Measurements from ENCODE around the gene NGEF. TPM values are rescaled to one million over a fixed set of nuclear protein-coding genes. Genes with fewer than 3 reads are reported as not detected.

NGEF gene
- total and polyA plus RNA-seq, 4 donors = 10.6 to 22.6 (median 10.8) TPM

GRCh38 chr2:233013650-233014049 is 594 bp upstream of the NGEF start:
- WGBS = 35% methylated on average over 1 of the region's 1 CpG
- no peak overlapping the region for H3K4me3 ChIP-seq (ENCODE audit: low read depth in 1 of 3, low read length in 3 of 3)

More at GRCh38 chr2:233013650-233014049, 594 bp upstream of the NGEF start:
- TF ChIP-seq YY1 (IDR thresholded peaks at IDR 0.05) (no peak), RAD21 (IDR thresholded peaks at IDR 0.05) (no peak), REST (IDR thresholded peaks at IDR 0.05) (no peak), MAX (IDR thresholded peaks at IDR 0.05) (no peak), FOXA2 (IDR thresholded peaks at IDR 0.05) (no peak), EGR1 (IDR thresholded peaks at IDR 0.05; ENCODE audit: low read depth in 2 of 2) (no peak), GABPA (IDR thresholded peaks at IDR 0.05 in 1 of 2, conservative IDR thresholded peaks at IDR 0.05 in 1 of 2) (no peak), ZBTB33 (IDR thresholded peaks at IDR 0.05) (no peak), HNF4G (IDR thresholded peaks at IDR 0.05) (no peak), TAF1 (conservative IDR thresholded peaks at IDR 0.05) (no peak), HNF4A (conservative IDR thresholded peaks at IDR 0.05) (no peak), SP1 (IDR thresholded peaks at IDR 0.05) (no peak), JUND (IDR thresholded peaks at IDR 0.05) (no peak), RXRA (IDR thresholded peaks at IDR 0.05) (no peak), FOXA1 (IDR thresholded peaks at IDR 0.05) (no peak), NR2F2 (IDR thresholded peaks at IDR 0.05) (no peak)
- TF ChIP-seq, protein P1, sequence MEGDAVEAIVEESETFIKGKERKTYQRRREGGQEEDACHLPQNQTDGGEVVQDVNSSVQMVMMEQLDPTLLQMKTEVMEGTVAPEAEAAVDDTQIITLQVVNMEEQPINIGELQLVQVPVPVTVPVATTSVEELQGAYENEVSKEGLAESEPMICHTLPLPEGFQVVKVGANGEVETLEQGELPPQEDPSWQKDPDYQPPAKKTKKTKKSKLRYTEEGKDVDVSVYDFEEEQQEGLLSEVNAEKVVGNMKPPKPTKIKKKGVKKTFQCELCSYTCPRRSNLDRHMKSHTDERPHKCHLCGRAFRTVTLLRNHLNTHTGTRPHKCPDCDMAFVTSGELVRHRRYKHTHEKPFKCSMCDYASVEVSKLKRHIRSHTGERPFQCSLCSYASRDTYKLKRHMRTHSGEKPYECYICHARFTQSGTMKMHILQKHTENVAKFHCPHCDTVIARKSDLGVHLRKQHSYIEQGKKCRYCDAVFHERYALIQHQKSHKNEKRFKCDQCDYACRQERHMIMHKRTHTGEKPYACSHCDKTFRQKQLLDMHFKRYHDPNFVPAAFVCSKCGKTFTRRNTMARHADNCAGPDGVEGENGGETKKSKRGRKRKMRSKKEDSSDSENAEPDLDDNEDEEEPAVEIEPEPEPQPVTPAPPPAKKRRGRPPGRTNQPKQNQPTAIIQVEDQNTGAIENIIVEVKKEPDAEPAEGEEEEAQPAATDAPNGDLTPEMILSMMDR (IDR thresholded peaks at IDR 0.05; ENCODE audit: low read depth, low read length, missing input control) = no peak
- TF ChIP-seq, protein P2, sequence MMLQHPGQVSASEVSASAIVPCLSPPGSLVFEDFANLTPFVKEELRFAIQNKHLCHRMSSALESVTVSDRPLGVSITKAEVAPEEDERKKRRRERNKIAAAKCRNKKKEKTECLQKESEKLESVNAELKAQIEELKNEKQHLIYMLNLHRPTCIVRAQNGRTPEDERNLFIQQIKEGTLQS (IDR thresholded peaks at IDR 0.05) = no peak
- no peak for DNase-seq (ENCODE audit: low spot score)
- no peaks in the 10 kb centered on the region for H3K27me3 ChIP-seq (ENCODE audit: control insufficient read depth in 4 of 4, insufficient read depth in 4 of 4, low read length in 3 of 4)
- H3K4me1 ChIP-seq (ENCODE audit: control insufficient read depth in 4 of 4, insufficient read depth in 4 of 4, low read length in 3 of 4) = peaks cover 13 to 30% (median 21%) of the 10 kb centered on the region in 4 donors
- no peak overlapping the region for H3K9ac ChIP-seq (ENCODE audit: low read depth in 1 of 2, low read length in 2 of 2)
- H3K9me3 ChIP-seq (ENCODE audit: control insufficient read depth in 4 of 4, low read length in 3 of 4) = no peaks in the 10 kb centered on the region
- peak overlapping the region; percentile 85 to 86 for H3K27ac ChIP-seq (ENCODE audit: low read depth in 1 of 2, low read length in 2 of 2)
- no peaks in the 10 kb centered on the region for H3K36me3 ChIP-seq (ENCODE audit: control insufficient read depth in 4 of 4, insufficient read depth in 3 of 4, low read depth in 1 of 4, low read length in 3 of 4)
